Measurements from ENCODE around the gene PGS1. TPM values are rescaled to one million over a fixed set of nuclear protein-coding genes. Genes with fewer than 3 reads are reported as not detected.

The PGS1 gene
- total RNA-seq, 2 donors from 2014 or later, result 33.3 to 40.2 TPM

DNA sequence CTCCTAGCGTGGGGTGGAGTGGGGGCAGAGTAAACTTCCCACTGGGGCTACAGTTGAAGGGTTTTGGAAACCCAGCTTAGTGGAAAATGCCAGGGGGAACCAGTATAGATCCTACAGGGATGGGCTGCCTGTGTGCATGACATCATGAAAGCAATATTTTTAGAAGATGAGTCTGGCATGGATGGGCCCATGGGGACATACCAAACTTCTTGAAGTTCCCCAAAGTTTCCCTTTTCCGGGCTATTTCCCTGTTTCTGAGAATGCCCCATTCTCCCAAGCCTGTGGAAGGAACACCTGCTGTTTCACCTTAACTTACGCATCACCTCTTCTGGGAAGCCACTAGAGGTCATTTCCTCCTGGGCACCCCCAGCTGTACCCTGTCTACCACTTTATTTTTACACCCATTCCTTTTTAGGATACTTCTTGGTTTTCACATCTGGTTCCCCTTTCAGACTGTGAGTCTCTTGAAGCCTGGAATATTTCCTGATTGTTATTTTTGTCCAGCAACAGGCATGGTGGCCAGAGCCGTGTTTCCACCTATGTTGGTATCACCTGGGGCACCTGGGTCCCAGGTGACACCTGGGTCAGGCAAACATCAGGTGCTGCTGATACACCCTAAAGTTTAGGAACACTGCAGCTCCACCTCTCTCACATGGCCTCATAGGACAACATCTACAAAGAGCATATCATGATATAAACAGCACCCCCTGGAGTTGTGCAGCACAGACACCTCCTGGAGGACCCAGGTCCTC is 28.4 kb upstream of the PGS1 start:
- Histone ChIP-seq H3K27ac (no peak overlapping the region), H3K4me3 (no peak overlapping the region), H3K36me3 (no peaks in the 10 kb centered on the region), H3K27me3 (no peaks in the 10 kb centered on the region), H3K9me3 (no peaks in the 10 kb centered on the region), H3K4me1 (peaks cover 9% of the 10 kb centered on the region), H3K9ac (ENCODE audit: low read depth in 2 of 2, low read length in 2 of 2) (no peak overlapping the region)
- DNase-seq, result no peak
- no peak for TF ChIP-seq CTCF (IDR thresholded peaks at IDR 0.05)
- intact Hi-C loops (cut with DNase I), result no loop called here

DNA sequence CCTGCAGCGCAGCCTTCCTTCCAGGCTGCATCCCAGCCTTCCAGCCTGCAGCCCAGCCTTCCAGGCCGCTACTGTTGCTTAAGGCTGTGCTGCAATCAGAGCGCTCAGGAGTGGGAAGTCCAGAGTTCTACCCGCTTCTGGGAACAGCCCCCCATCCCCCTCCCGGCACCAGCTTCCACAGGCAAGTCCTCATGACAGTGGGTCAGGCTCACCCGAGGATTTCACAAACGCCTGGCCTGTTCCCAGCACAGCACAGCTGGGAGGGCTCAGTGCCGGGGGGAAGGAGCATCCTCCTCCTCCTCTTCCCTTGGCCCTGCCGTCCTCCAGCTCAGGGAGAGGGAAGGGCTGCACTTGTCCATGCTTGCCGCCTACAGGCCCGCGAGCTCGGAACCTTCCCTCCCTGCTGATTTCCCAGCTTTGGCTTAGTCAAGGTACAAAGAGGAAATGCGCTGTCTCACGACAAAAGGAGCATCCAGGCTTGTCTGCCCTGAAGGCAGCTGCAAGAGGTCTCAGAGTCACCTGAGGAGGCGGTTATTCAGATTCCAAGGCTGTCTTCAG is 26.9 kb upstream of the PGS1 start:
- H3K4me1 ChIP-seq, result peaks cover 9% of the 10 kb centered on the region
- intact Hi-C loops (cut with DNase I), result no loop called here
- H3K27ac ChIP-seq, result peak overlapping the region; percentile 38
- peak; percentile 84 for DNase-seq
- peak overlapping the region; percentile 17 to 35 for H3K9ac ChIP-seq (ENCODE audit: low read depth in 2 of 2, low read length in 2 of 2)
- no peak overlapping the region for H3K4me3 ChIP-seq
- H3K36me3 ChIP-seq, result no peaks in the 10 kb centered on the region
- H3K27me3 ChIP-seq, result no peaks in the 10 kb centered on the region
- no peak for TF ChIP-seq CTCF (IDR thresholded peaks at IDR 0.05)
- H3K9me3 ChIP-seq, result no peaks in the 10 kb centered on the region

- no peak overlapping the region for H3K9ac ChIP-seq (ENCODE audit: low read depth in 2 of 2, low read length in 2 of 2)
- peak; percentile 20 for DNase-seq
- TF ChIP-seq CTCF (IDR thresholded peaks at IDR 0.05), result no peak
- no peaks in the 10 kb centered on the region for H3K27me3 ChIP-seq
- H3K27ac ChIP-seq, result peak overlapping the region; percentile 38
- intact Hi-C loops (cut with DNase I), result no loop called here
- H3K4me1 ChIP-seq, result peaks cover 16% of the 10 kb centered on the region
- H3K36me3 ChIP-seq, result peaks cover 6% of the 10 kb centered on the region
- H3K9me3 ChIP-seq, result no peaks in the 10 kb centered on the region
- H3K4me3 ChIP-seq, result no peak overlapping the region
Observed at GRCh38 chr17:78353834-78354233, 24.6 kb upstream of the PGS1 start.

GRCh38 chr17:78355045-78355641 is 23.3 kb upstream of the PGS1 start:
- no peak overlapping the region for H3K9ac ChIP-seq (ENCODE audit: low read depth in 2 of 2, low read length in 2 of 2)
- no peaks in the 10 kb centered on the region for H3K9me3 ChIP-seq
- H3K4me3 ChIP-seq, result no peak overlapping the region
- intact Hi-C loops (cut with DNase I), result no loop called here
- peak overlapping the region; percentile 38 for H3K27ac ChIP-seq
- no peaks in the 10 kb centered on the region for H3K27me3 ChIP-seq
- H3K4me1 ChIP-seq, result peaks cover 16% of the 10 kb centered on the region
- DNase-seq, result no peak
- no peak for TF ChIP-seq CTCF (IDR thresholded peaks at IDR 0.05)
- peaks cover 6% of the 10 kb centered on the region for H3K36me3 ChIP-seq

DNA sequence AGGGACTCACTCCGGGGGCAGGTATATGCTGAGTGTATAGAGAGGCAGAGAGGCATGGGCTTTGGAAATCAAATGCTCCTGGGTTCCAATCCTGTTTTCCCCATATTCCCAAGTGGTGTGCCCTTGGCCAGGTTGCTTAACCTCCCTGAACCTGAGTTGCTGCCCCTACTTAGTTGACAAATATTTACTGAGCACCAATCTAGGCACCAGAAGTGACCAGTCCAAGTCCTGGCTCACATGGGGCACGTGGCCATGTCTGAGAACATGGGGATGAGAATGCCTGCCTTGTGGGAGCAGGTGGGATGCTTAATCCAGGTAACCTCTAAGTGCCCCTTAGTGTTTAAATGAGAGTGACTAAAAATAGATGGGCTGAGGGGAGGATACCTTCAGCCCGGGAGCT is 22.7 kb upstream of the PGS1 start:
- Histone ChIP-seq H3K4me3 (no peak overlapping the region), H3K9ac (ENCODE audit: low read depth in 2 of 2, low read length in 2 of 2) (peak overlapping the region in 1 of 2 donors; percentile 5), H3K27me3 (no peaks in the 10 kb centered on the region), H3K4me1 (peaks cover 16% of the 10 kb centered on the region), H3K27ac (peak overlapping the region; percentile 38), H3K9me3 (no peaks in the 10 kb centered on the region), H3K36me3 (peaks cover 6% of the 10 kb centered on the region)
- intact Hi-C loops (cut with DNase I), result no loop called here
- DNase-seq, result no peak
- TF ChIP-seq CTCF (IDR thresholded peaks at IDR 0.05), result no peak

All from colonic mucosa (tissue), 4 donors.